Coronary artery (tissue), 2 donors: Measurements from ENCODE around the gene MORF4L1.
"Not testable (repeated sequence)": the region's sequence is repeated elsewhere in the genome, so short reads cannot be mapped to it uniquely, and the experiment has no call there.

Experiments
- DNase-seq: peaks from one replicate; pipeline ENCODE4 v3.0.0-alpha.2; 2017; ENCODE audit warnings: low spot score
- H3K27ac ChIP-seq, 2 donors: fragments of 200-600 bp; sonication (generic); one replicate each; pipeline ENCODE4 v1.5.1; 2016 to 2019
- H3K4me3 ChIP-seq: fragments of 200-600 bp; sonication (generic); 2 replicates; pipeline ENCODE4 v1.5.1; 2016; ENCODE audit warnings: mild to moderate bottlenecking, moderate library complexity
- CTCF ChIP-seq: fragments of 200-600 bp; sonication (generic); IDR thresholded peaks from one replicate; pipeline ENCODE4 v1.5.1; 2019; ENCODE audit warnings: antibody characterized with exemption

Gene MORF4L1

GRCh38 chr15:78850352-78850751 lies 22.3 kb upstream of the MORF4L1 start:
- DNase-seq: no peak
- no peak for TF ChIP-seq CTCF
- H3K27ac ChIP-seq: no peak overlapping the region
- H3K4me3 ChIP-seq: no peak overlapping the region

- TF ChIP-seq CTCF: no peak
- DNase-seq: no peak
- H3K4me3 ChIP-seq: no peak overlapping the region
- H3K27ac ChIP-seq: no peak overlapping the region
Measured at GRCh38 chr15:78850941-78851755, 21.5 kb upstream of the MORF4L1 start.

- TF ChIP-seq CTCF: no peak
- no peak for DNase-seq
- Histone ChIP-seq H3K27ac (no peak overlapping the region), H3K4me3 (no peak overlapping the region)
Measured at GRCh38 chr15:78853500-78853899, 19.2 kb upstream of the MORF4L1 start.

- Histone ChIP-seq H3K4me3 (no peak overlapping the region), H3K27ac (peak overlapping the region; percentile 25 to 53)
- no peak for DNase-seq
- no peak for TF ChIP-seq CTCF
Measured at GRCh38 chr15:78854833-78855372, 17.8 kb upstream of the MORF4L1 start.

GRCh38 chr15:78855746-78856145 lies 16.9 kb upstream of the MORF4L1 start:
- Histone ChIP-seq H3K4me3 (no peak overlapping the region), H3K27ac (peak overlapping the region; percentile 51 to 70)
- no peak for TF ChIP-seq CTCF
- no peak for DNase-seq

GRCh38 chr15:78859971-78860719 lies 12.5 kb upstream of the MORF4L1 start:
- peak overlapping the region; percentile 73 to 89 for H3K27ac ChIP-seq
- peak; percentile 88 for DNase-seq
- TF ChIP-seq CTCF: peak; percentile 36
- peak overlapping the region; percentile 68 for H3K4me3 ChIP-seq

GRCh38 chr15:78865585-78865984 lies 7.1 kb upstream of the MORF4L1 start:
- not testable (repeated sequence) for DNase-seq, H3K27ac ChIP-seq

GRCh38 chr15:78866031-78866430 lies 6.7 kb upstream of the MORF4L1 start:
- H3K4me3 ChIP-seq, H3K27ac ChIP-seq, DNase-seq: not testable (repeated sequence)

More at GRCh38 chr15:78865585-78865984, 7.1 kb upstream of the MORF4L1 start:
- H3K4me3 ChIP-seq: not testable (repeated sequence)
